Measurements from ENCODE around the gene CYB561. TPM values are rescaled to one million over a fixed set of nuclear protein-coding genes. Genes with fewer than 3 reads are reported as not detected.
A peak's percentile ranks its signal among the peaks of the same experiment; 100 is the strongest.

Gene CYB561
- total RNA-seq, 1 donor, result 32.2 TPM

GRCh38 chr17:63452962-63453551, 7.0 kb upstream of the CYB561 start:
- no peaks in the 10 kb centered on the region for H4K20me1 ChIP-seq (ENCODE audit: insufficient read depth, low read length)
- H3K36me3 ChIP-seq (ENCODE audit: insufficient read depth, low read length), result no peaks in the 10 kb centered on the region
- H3K4me2 ChIP-seq (ENCODE audit: insufficient read depth, low read length), result no peak overlapping the region
- no peak overlapping the region for H3K4me3 ChIP-seq (ENCODE audit: insufficient read depth, low read length)
- DNase-seq (ENCODE audit: insufficient read length, low spot score, missing footprints), result peak; percentile 83
- no peaks in the 10 kb centered on the region for H3K79me2 ChIP-seq (ENCODE audit: insufficient read depth, low read length)
- no peak overlapping the region for H2AFZ ChIP-seq (ENCODE audit: low read length)
- no peaks in the 10 kb centered on the region for H3K27me3 ChIP-seq (ENCODE audit: insufficient read depth, low read length)
- H3K27ac ChIP-seq (ENCODE audit: low read depth, low read length), result no peak overlapping the region
- no peak for TF ChIP-seq CTCF (IDR thresholded peaks at IDR 0.05; ENCODE audit: extremely low read depth, low read depth, low read length)
- H3K4me1 ChIP-seq (ENCODE audit: insufficient read depth, low read length), result peaks cover 7% of the 10 kb centered on the region
- no peaks in the 10 kb centered on the region for H3K9me3 ChIP-seq (ENCODE audit: low read depth, low read length)

- no peaks in the 10 kb centered on the region for H3K36me3 ChIP-seq (ENCODE audit: insufficient read depth, low read length)
- H3K4me1 ChIP-seq (ENCODE audit: insufficient read depth, low read length), result peaks cover 12% of the 10 kb centered on the region
- H4K20me1 ChIP-seq (ENCODE audit: insufficient read depth, low read length), result no peaks in the 10 kb centered on the region
- H3K4me3 ChIP-seq (ENCODE audit: insufficient read depth, low read length), result no peak overlapping the region
- no peak overlapping the region for H2AFZ ChIP-seq (ENCODE audit: low read length)
- H3K27me3 ChIP-seq (ENCODE audit: insufficient read depth, low read length), result no peaks in the 10 kb centered on the region
- H3K9me3 ChIP-seq (ENCODE audit: low read depth, low read length), result no peaks in the 10 kb centered on the region
- DNase-seq (ENCODE audit: insufficient read length, low spot score, missing footprints), result peak; percentile 65
- H3K79me2 ChIP-seq (ENCODE audit: insufficient read depth, low read length), result no peaks in the 10 kb centered on the region
- H3K27ac ChIP-seq (ENCODE audit: low read depth, low read length), result no peak overlapping the region
- no peak for TF ChIP-seq CTCF (IDR thresholded peaks at IDR 0.05; ENCODE audit: extremely low read depth, low read depth, low read length)
- no peak overlapping the region for H3K4me2 ChIP-seq (ENCODE audit: insufficient read depth, low read length)
Measured at GRCh38 chr17:63452046-63452961, 6.2 kb upstream of the CYB561 start.

- H3K4me2 ChIP-seq (ENCODE audit: insufficient read depth, low read length), result no peak overlapping the region
- H3K36me3 ChIP-seq (ENCODE audit: insufficient read depth, low read length), result no peaks in the 10 kb centered on the region
- H3K79me2 ChIP-seq (ENCODE audit: insufficient read depth, low read length), result no peaks in the 10 kb centered on the region
- DNase-seq (ENCODE audit: insufficient read length, low spot score, missing footprints), result peak; percentile 54
- no peak overlapping the region for H3K4me3 ChIP-seq (ENCODE audit: insufficient read depth, low read length)
- no peak overlapping the region for H2AFZ ChIP-seq (ENCODE audit: low read length)
- no peaks in the 10 kb centered on the region for H4K20me1 ChIP-seq (ENCODE audit: insufficient read depth, low read length)
- peaks cover 21% of the 10 kb centered on the region for H3K4me1 ChIP-seq (ENCODE audit: insufficient read depth, low read length)
- H3K27ac ChIP-seq (ENCODE audit: low read depth, low read length), result no peak overlapping the region
- no peaks in the 10 kb centered on the region for H3K27me3 ChIP-seq (ENCODE audit: insufficient read depth, low read length)
- no peak for TF ChIP-seq CTCF (IDR thresholded peaks at IDR 0.05; ENCODE audit: extremely low read depth, low read depth, low read length)
- H3K9me3 ChIP-seq (ENCODE audit: low read depth, low read length), result no peaks in the 10 kb centered on the region
Measured at GRCh38 chr17:63451150-63451549, 5.0 kb upstream of the CYB561 start.

GRCh38 chr17:63450551-63450950, 4.4 kb upstream of the CYB561 start:
- peaks cover 24% of the 10 kb centered on the region for H3K4me1 ChIP-seq (ENCODE audit: insufficient read depth, low read length)
- H2AFZ ChIP-seq (ENCODE audit: low read length), result peak overlapping the region; percentile 65
- peak; percentile 88 for DNase-seq (ENCODE audit: insufficient read length, low spot score, missing footprints)
- H3K27ac ChIP-seq (ENCODE audit: low read depth, low read length), result no peak overlapping the region
- H3K9me3 ChIP-seq (ENCODE audit: low read depth, low read length), result no peaks in the 10 kb centered on the region
- H3K4me3 ChIP-seq (ENCODE audit: insufficient read depth, low read length), result no peak overlapping the region
- H3K36me3 ChIP-seq (ENCODE audit: insufficient read depth, low read length), result no peaks in the 10 kb centered on the region
- H4K20me1 ChIP-seq (ENCODE audit: insufficient read depth, low read length), result no peaks in the 10 kb centered on the region
- H3K79me2 ChIP-seq (ENCODE audit: insufficient read depth, low read length), result no peaks in the 10 kb centered on the region
- H3K27me3 ChIP-seq (ENCODE audit: insufficient read depth, low read length), result no peaks in the 10 kb centered on the region
- H3K4me2 ChIP-seq (ENCODE audit: insufficient read depth, low read length), result peak overlapping the region; percentile 19
- no peak for TF ChIP-seq CTCF (IDR thresholded peaks at IDR 0.05; ENCODE audit: extremely low read depth, low read depth, low read length)
